Fibroblast of lung (primary cell): ENCODE data around the gene ZNF827. TPM values are rescaled to one million over a fixed set of nuclear protein-coding genes. Genes with fewer than 3 reads are reported as not detected.
A peak's percentile ranks its signal among the peaks of the same experiment; 100 is the strongest.

Source experiments
- DNase-seq, 2 donors: peaks; one replicate each; pipeline versions ENCODE4 v3.0.0 to v3.0.0-alpha.2; 2010; ENCODE audit warnings: low read depth in 2 of 2
- H2AFZ ChIP-seq: 2 replicates; pipeline ENCODE4 v1.5.1; 2012; ENCODE audit warnings: low read length, control low read depth, inconsistent platforms
- H3K27ac ChIP-seq: 2 replicates; pipeline ENCODE4 v1.5.1; 2011; ENCODE audit warnings: low read length, control low read depth; ENCODE audit not compliant: insufficient read depth
- H3K27me3 ChIP-seq: 2 replicates; pipeline ENCODE4 v1.5.1; 2011; ENCODE audit warnings: mild to moderate bottlenecking, low read length; ENCODE audit not compliant: control insufficient read depth, insufficient read depth
- H3K36me3 ChIP-seq: 2 replicates; pipeline ENCODE4 v1.5.1; 2011; ENCODE audit warnings: low read length; ENCODE audit not compliant: control insufficient read depth, insufficient read depth
- H3K4me1 ChIP-seq: 2 replicates; pipeline ENCODE4 v1.5.1; 2011; ENCODE audit warnings: low read length; ENCODE audit not compliant: control insufficient read depth, insufficient read depth; ENCODE audit errors: extremely low read depth
- H3K4me2 ChIP-seq: 2 replicates; pipeline ENCODE4 v1.5.1; 2011; ENCODE audit warnings: low read length, control low read depth; ENCODE audit not compliant: insufficient read depth; ENCODE audit errors: extremely low read depth
- H3K4me3 ChIP-seq, 4 experiments: fragments of 200-600 bp in 1 of 4; sonication (generic) in 1 of 4; replicated peaks in 1 of 4; 2 replicates each; pipeline ENCODE4 v1.5.1; 2011 to 2016; ENCODE audit warnings: low read length in 4 of 4, low read depth in 3 of 4, mild to moderate bottlenecking in 3 of 4, control low read depth in 2 of 4, inconsistent platforms in 1 of 4, mixed read lengths in 1 of 4; ENCODE audit not compliant: insufficient read depth in 1 of 4; ENCODE audit errors: control extremely low read depth in 1 of 4
- H3K79me2 ChIP-seq: 2 replicates; pipeline ENCODE4 v1.5.1; 2012; ENCODE audit warnings: mild to moderate bottlenecking, low read length, inconsistent platforms; ENCODE audit not compliant: control insufficient read depth, insufficient read depth
- H3K9ac ChIP-seq: 2 replicates; pipeline ENCODE4 v1.5.1; 2011; ENCODE audit warnings: mild to moderate bottlenecking, low read length, control low read depth; ENCODE audit not compliant: insufficient read depth
- H3K9me3 ChIP-seq: 2 replicates; pipeline ENCODE4 v1.5.1; 2012; ENCODE audit warnings: low read depth, low read length; ENCODE audit not compliant: control insufficient read depth, insufficient read depth
- H4K20me1 ChIP-seq: 2 replicates; pipeline ENCODE4 v1.5.1; 2011; ENCODE audit warnings: low read length; ENCODE audit not compliant: control insufficient read depth, insufficient read depth; ENCODE audit errors: extremely low read depth
- CTCF ChIP-seq, 2 donors: IDR thresholded peaks in 1 of 2; conservative IDR thresholded peaks in 1 of 2; 1 replicate in 1 of 2; 2 replicates in 1 of 2; pipeline ENCODE4 v1.5.1; 2011 to 2012; ENCODE audit warnings: low read length in 2 of 2, control low read depth in 1 of 2, inconsistent platforms in 1 of 2, low read depth in 1 of 2, mild to moderate bottlenecking in 1 of 2
- EZH2 ChIP-seq: IDR thresholded peaks from 2 replicates; pipeline ENCODE4 v1.5.1; 2012; ENCODE audit warnings: low read length, control low read depth, mild to moderate bottlenecking; ENCODE audit errors: missing control alignments
- polyA plus RNA-seq, 2 donors: library from polyadenylated mRNA; depleted of rRNA in 1 of 2; stranded (reverse) in 1 of 2; unstranded in 1 of 2; fragments of >200 nt; gene quantifications; 2 replicates each; pipeline ENCODE4 v1.2.1, GENCODE V29; 2011 to 2012; ENCODE audit warnings: missing spikeins in 1 of 2
- total RNA-seq: library from RNA; depleted of rRNA; stranded (reverse); fragments of >200 nt; gene quantifications from 2 replicates; pipeline ENCODE4 v1.2.1, GENCODE V29; 2014

The ZNF827 gene
- total and polyA plus RNA-seq, 2 donors (not counting 1 experiment from before 2014, with no cell fraction given), result 5.8 to 7.1 TPM

- peaks cover 2% of the 10 kb centered on the region for H3K79me2 ChIP-seq
Observed at GRCh38 chr4:145921231-145921630, 17.4 kb downstream of the ZNF827 start.

GRCh38 chr4:145920205-145920604, 18.4 kb downstream of the ZNF827 start:
- peaks cover 4% of the 10 kb centered on the region for H3K4me1 ChIP-seq
- peak overlapping the region; percentile 10 for H3K27ac ChIP-seq
- H2AFZ ChIP-seq, result no peak overlapping the region
- peak overlapping the region; percentile 40 for H3K4me2 ChIP-seq
- H3K9ac ChIP-seq, result no peak overlapping the region
- TF ChIP-seq EZH2, result no peak
- TF ChIP-seq CTCF (conservative IDR thresholded peaks at IDR 0.05 in 1 of 2, IDR thresholded peaks at IDR 0.05 in 1 of 2; ENCODE audit: low read depth in 1 of 2, low read length in 2 of 2), result no peak
- no peaks in the 10 kb centered on the region for H3K36me3 ChIP-seq
- peak; percentile 94 to 99 for DNase-seq
- no peaks in the 10 kb centered on the region for H3K27me3 ChIP-seq
- no peaks in the 10 kb centered on the region for H4K20me1 ChIP-seq
- no peaks in the 10 kb centered on the region for H3K79me2 ChIP-seq
- H3K4me3 ChIP-seq, result no peak overlapping the region
- no peaks in the 10 kb centered on the region for H3K9me3 ChIP-seq

More at GRCh38 chr4:145921231-145921630, 17.4 kb downstream of the ZNF827 start:
- Histone ChIP-seq H3K27ac (no peak overlapping the region), H4K20me1 (no peaks in the 10 kb centered on the region), H3K9me3 (no peaks in the 10 kb centered on the region), H3K9ac (no peak overlapping the region), H3K4me1 (peaks cover 4% of the 10 kb centered on the region), H3K4me2 (no peak overlapping the region), H2AFZ (no peak overlapping the region), H3K36me3 (no peaks in the 10 kb centered on the region), H3K27me3 (no peaks in the 10 kb centered on the region), H3K4me3 (no peak overlapping the region)
- DNase-seq, result no peak
- no peak for TF ChIP-seq EZH2
- no peak for TF ChIP-seq CTCF (conservative IDR thresholded peaks at IDR 0.05 in 1 of 2, IDR thresholded peaks at IDR 0.05 in 1 of 2; ENCODE audit: low read depth in 1 of 2, low read length in 2 of 2)

- Histone ChIP-seq H2AFZ (no peak overlapping the region), H3K9ac (no peak overlapping the region), H3K36me3 (no peaks in the 10 kb centered on the region), H4K20me1 (no peaks in the 10 kb centered on the region), H3K27me3 (no peaks in the 10 kb centered on the region), H3K27ac (no peak overlapping the region), H3K4me1 (no peaks in the 10 kb centered on the region), H3K4me2 (no peak overlapping the region), H3K4me3 (no peak overlapping the region), H3K9me3 (no peaks in the 10 kb centered on the region), H3K79me2 (no peaks in the 10 kb centered on the region)
- TF ChIP-seq CTCF (conservative IDR thresholded peaks at IDR 0.05 in 1 of 2, IDR thresholded peaks at IDR 0.05 in 1 of 2; ENCODE audit: low read depth in 1 of 2, low read length in 2 of 2), result no peak
- TF ChIP-seq EZH2, result no peak
- DNase-seq, result no peak
Observed at GRCh38 chr4:145912376-145912775, 26.2 kb downstream of the ZNF827 start.
